GM12878 (cell line): ENCODE measurements around the gene PDCD1LG2. TPM values are rescaled to one million over a fixed set of nuclear protein-coding genes. Genes with fewer than 3 reads are reported as not detected.

Source experiments
- ATAC-seq: fragments of 200-7000 bp; cut with Tn5 transposase; 3 replicates; pipeline ENCODE4 v1.9.1; 2020; ENCODE audit warnings: mild to moderate bottlenecking, moderate library complexity
- BruUV-seq: library from RNA; stranded (reverse); fragments of 400-500 nt; replicated peaks from 2 replicates; lab custom pipeline; 2021; lab: Mats Ljungman, UMichigan
- CTCF ChIA-PET: fragments of 300-600 bp; sonication (Branson Sonifier 250); formaldehyde crosslinking; extraction: SDS; loops from one replicate; lab custom pipeline; 2021; ENCODE audit warnings: inconsistent platforms; lab: Yijun Ruan, JAX
- POLR2A ChIA-PET: fragments of 350-600 bp; formaldehyde crosslinking; extraction: SDS; loops from one replicate; lab custom pipeline; 2021; ENCODE audit warnings: inconsistent platforms; lab: Charles Lee
- RAD21 ChIA-PET: fragments of 300-600 bp; sonication (Branson Sonifier 250); formaldehyde crosslinking; loops from one replicate; lab custom pipeline; 2023; ENCODE audit warnings: antibody characterized with exemption; ENCODE audit not compliant: unreplicated experiment; lab: Charles Lee
- SMC1A ChIA-PET: fragments of 300-600 bp; sonication (Branson Sonifier 250); formaldehyde crosslinking; loops from one replicate; lab custom pipeline; 2023; ENCODE audit not compliant: unreplicated experiment, uncharacterized antibody; lab: Charles Lee
- DNase-seq: peaks from one replicate; pipeline ENCODE4 v3.0.0-alpha.2; 2011; ENCODE audit warnings: low read depth, low spot score
- FAIRE-seq: peaks from 3 replicates; lab custom pipeline; 2011; peaks lifted over from hg19 to GRCh38; lab: Jason Lieb, UNC
- H2AFZ ChIP-seq: 2 replicates; pipeline ENCODE4 v1.6.0; 2011; ENCODE audit warnings: low read depth, low read length, control low read depth; ENCODE audit not compliant: control insufficient read depth
- H3K27ac ChIP-seq: 2 replicates; pipeline ENCODE4 v1.5.1; 2011; ENCODE audit warnings: control low read depth; ENCODE audit not compliant: control insufficient read depth, insufficient read depth
- H3K27me3 ChIP-seq, 2 experiments: replicated peaks in 1 of 2; 2 replicates each; pipeline versions ENCODE4 v1.6.0 to v1.6.1; 2011; ENCODE audit warnings: low read length in 1 of 2; ENCODE audit not compliant: control insufficient read depth in 2 of 2, insufficient read depth in 2 of 2
- H3K36me3 ChIP-seq, 2 experiments: 2 replicates each; pipeline ENCODE4 v1.5.1; 2011; ENCODE audit warnings: low read length in 1 of 2; ENCODE audit not compliant: control insufficient read depth in 2 of 2, insufficient read depth in 2 of 2
- H3K4me1 ChIP-seq: 2 replicates; pipeline ENCODE4 v1.6.1; 2011; ENCODE audit warnings: mild to moderate bottlenecking, low read length, moderate library complexity, mixed read lengths; ENCODE audit not compliant: control insufficient read depth, insufficient read depth
- H3K4me2 ChIP-seq: 2 replicates; pipeline ENCODE4 v1.6.0; 2011; ENCODE audit warnings: control low read depth; ENCODE audit not compliant: control insufficient read depth, insufficient read depth
- H3K4me3 ChIP-seq: fragments of 200-600 bp; sonication (generic); 2 replicates; pipeline ENCODE4 v1.5.1; 2016
- H3K79me2 ChIP-seq: 2 replicates; pipeline ENCODE4 v1.6.0; 2011; ENCODE audit warnings: low read length; ENCODE audit not compliant: control insufficient read depth, insufficient read depth
- H3K9ac ChIP-seq: 2 replicates; pipeline ENCODE4 v1.8.0; 2011; ENCODE audit warnings: low read length, control low read depth, mixed read lengths; ENCODE audit not compliant: control insufficient read depth, insufficient read depth
- H3K9me3 ChIP-seq: replicated peaks from 3 replicates; pipeline ENCODE4 v1.5.1; 2011; ENCODE audit warnings: mild to moderate bottlenecking, low read length; ENCODE audit not compliant: control insufficient read depth, insufficient read depth
- H4K20me1 ChIP-seq: 2 replicates; pipeline ENCODE4 v1.6.0; 2011; ENCODE audit not compliant: control insufficient read depth, insufficient read depth
- BCL3 ChIP-seq: IDR thresholded peaks from 2 replicates; pipeline ENCODE4 v1.6.1; 2011; ENCODE audit warnings: borderline replicate concordance, low read depth, mild to moderate bottlenecking, moderate library complexity, low read length; ENCODE audit not compliant: insufficient read depth, poor library complexity, severe bottlenecking
- BCLAF1 ChIP-seq: fragments of 450-650 bp; IDR thresholded peaks from 2 replicates; pipeline ENCODE4 v1.6.1; 2017; ENCODE audit warnings: antibody characterized with exemption, mild to moderate bottlenecking, moderate library complexity
- BHLHE40 ChIP-seq, 2 experiments: fragments of 450-650 bp in 1 of 2; IDR thresholded peaks; 2 replicates each; pipeline ENCODE4 v1.6.1; 2011 to 2017; ENCODE audit warnings: low read depth in 2 of 2, borderline replicate concordance in 1 of 2, improper control_type of control experiment in 1 of 2, low read length in 1 of 2, mild to moderate bottlenecking in 1 of 2
- CBFB ChIP-seq: IDR thresholded peaks from 2 replicates; pipeline ENCODE4 v1.6.1; 2016; ENCODE audit warnings: antibody characterized with exemption, low read depth
- ELK1 ChIP-seq: IDR thresholded peaks from 2 replicates; pipeline ENCODE4 v1.6.1; 2012; ENCODE audit warnings: low read depth, low read length, improper control_type of control experiment
- FOXK2 ChIP-seq: fragments of 450-650 bp; IDR thresholded peaks from 2 replicates; pipeline ENCODE4 v1.6.1; 2017; ENCODE audit warnings: mild to moderate bottlenecking, moderate library complexity
- HCFC1 ChIP-seq: fragments of 150-350 bp; IDR thresholded peaks from 2 replicates; pipeline ENCODE4 v1.6.1; 2014; ENCODE audit warnings: low read length
- IRF3 ChIP-seq: fragments of 450-650 bp; IDR thresholded peaks from 2 replicates; pipeline ENCODE4 v1.6.1; 2014; ENCODE audit warnings: mild to moderate bottlenecking
- MEF2A ChIP-seq: IDR thresholded peaks from 2 replicates; pipeline ENCODE4 v1.6.1; 2011; ENCODE audit warnings: low read depth, mild to moderate bottlenecking, low read length, moderate library complexity; ENCODE audit not compliant: insufficient read depth
- MTA2 ChIP-seq: fragments of 450-650 bp; IDR thresholded peaks from 2 replicates; pipeline ENCODE4 v1.6.1; 2016; ENCODE audit warnings: low read depth, mild to moderate bottlenecking, moderate library complexity
- NFYB ChIP-seq: IDR thresholded peaks from 2 replicates; pipeline ENCODE4 v1.6.1; 2011; ENCODE audit warnings: low read depth, mild to moderate bottlenecking, low read length, improper control_type of control experiment, moderate library complexity; ENCODE audit not compliant: insufficient read depth
- RELA ChIP-seq: fragments of 450-650 bp; IDR thresholded peaks from 2 replicates; pipeline ENCODE4 v1.8.0; 2014; ENCODE audit warnings: borderline replicate concordance; ENCODE audit not compliant: partially characterized antibody
- ZNF207 ChIP-seq: fragments of 450-650 bp; IDR thresholded peaks from 2 replicates; pipeline ENCODE4 v1.6.1; 2014; ENCODE audit warnings: antibody characterized with exemption, mild to moderate bottlenecking, borderline replicate concordance
- WGBS: methylation state at CpG from one replicate; pipeline ENCODE4 v1.1.6; 2016; ENCODE audit warnings: low lambda C conversion rate; ENCODE audit not compliant: insufficient replicate concordance, insufficient coverage; ENCODE audit errors: missing lambda C conversion rate; 5-methylcytosine and 5-hydroxymethylcytosine counted together
- in situ Hi-C: fragments of 300-500 bp; cut with MboI; formaldehyde crosslinking; loops from 9 replicates; pipeline ENCODE4 v1.14.3; 2018; ENCODE audit warnings: mixed read lengths
- intact Hi-C: fragments of 100-400 bp; cut with micrococcal nuclease; formaldehyde crosslinking; loops from one replicate; pipeline ENCODE4 v1.14.2; 2022; ENCODE audit not compliant: unreplicated experiment
- polyA plus RNA-seq, 11 experiments: library from polyadenylated mRNA; depleted of rRNA in 4 of 11; unstranded in 6 of 11; stranded (reverse) in 5 of 11; fragments of >200 nt; fragmentation: Nextera tagmentation in 4 of 11; fragmentation: Illumina TruSeq in 1 of 11; extraction: Ambion mirVana in 4 of 11; extraction: Trizol in 1 of 11; gene quantifications; 1 replicate in 1 of 11; 2 replicates in 10 of 11; pipeline versions ENCODE4 v1.2.1 to v1.2.3, GENCODE V29; 2011 to 2016; ENCODE audit warnings: inconsistent platforms in 2 of 11, missing spikeins in 2 of 11, low read depth in 1 of 11
- total RNA-seq, 4 experiments: library from RNA; depleted of rRNA in 3 of 4; stranded (reverse); fragments of >200 nt in 3 of 4; fragmentation: Illumina TruSeq in 1 of 4; extraction: Trizol in 1 of 4; gene quantifications; 2 replicates each; pipeline versions ENCODE4 v1.2.1 to v1.2.3, GENCODE V29; 2013 to 2021

PDCD1LG2 gene
- total and polyA plus RNA-seq, 10 of the 15 experiments (the other 5 are each of a cell fraction or from before 2014, with no cell fraction given), result 1.5 to 37.3 (median 3.0) TPM

- TF ChIP-seq BCLAF1, result no peak
- no peak for TF ChIP-seq ZNF207
- TF ChIP-seq NFYB, result no peak
- TF ChIP-seq, all 136 proteins: peak for 0
Measured at GRCh38 chr9:5610491-5610890, 100.2 kb downstream of the PDCD1LG2 start (continued).

GRCh38 chr9:5611321-5612184 lies 101.2 kb downstream of the PDCD1LG2 start:
- Histone ChIP-seq H2AFZ (no peak overlapping the region), H3K9me3 (no peaks in the 10 kb centered on the region; the same call in 2 of the 3 replicates), H4K20me1 (no peaks in the 10 kb centered on the region), H3K9ac (no peak overlapping the region), H3K36me3 (no peaks in the 10 kb centered on the region), H3K27me3 (no peaks in the 10 kb centered on the region), H3K4me1 (peaks cover 10% of the 10 kb centered on the region), H3K27ac (no peak overlapping the region), H3K4me2 (no peak overlapping the region), H3K4me3 (no peak overlapping the region), H3K79me2 (peaks cover 10% of the 10 kb centered on the region)
- in situ Hi-C loops, result no loop called here
- ChIA-PET SMC1A (interaction anchor here (0.7 to 1.5 kb wide), 6 partner anchors 11 to 171 kb away, joined by 3 to 6 read pairs (median 3); partner anchors contain the start of gene CD274), RAD21 (interaction anchor here (0.6 to 4.5 kb wide), 2 partner anchors 11 to 16 kb away, joined by 3 to 52 read pairs; partner anchors contain the start of gene RIC1), POLR2A (interaction anchor here (3.2 kb wide), 1 partner anchor 12 kb away, joined by 14 read pairs; no protein-coding TSS in a partner anchor), CTCF (interaction anchor here (0.5 to 1.0 kb wide), 2 partner anchors 103 to 667 kb away, joined by 3 to 4 read pairs; no protein-coding TSS in a partner anchor)
- FAIRE-seq (no peak), ATAC-seq (no peak), DNase-seq (no peak)
- BruUV-seq, result no TSS peak
- 91% methylated on average over 6 of the region's 6 CpGs for WGBS
- intact Hi-C loops, result no loop called here
- TF ChIP-seq IRF3 (no peak), FOXK2 (no peak), ELK1 (no peak), RELA (no peak), MTA2 (no peak), BHLHE40 (IDR thresholded peaks at IDR 0.05; ENCODE audit: borderline replicate concordance in 1 of 2, low read depth in 2 of 2, low read length in 1 of 2) (no peak), CBFB (no peak), BCL3 (no peak), MEF2A (no peak), HCFC1 (no peak)
